Fibroblast of mammary gland (primary cell): ENCODE results near the gene ZNF583.
A peak's percentile ranks its signal among the peaks of the same experiment; 100 is the strongest.

Experiments used
- DNase-seq: peaks from one replicate; pipeline ENCODE4 v3.0.0-alpha.2; 2010; ENCODE audit warnings: low read depth
- H3K4me3 ChIP-seq: 2 replicates; pipeline ENCODE4 v1.5.1; 2011; ENCODE audit warnings: low read depth, mild to moderate bottlenecking, low read length, moderate library complexity; ENCODE audit not compliant: control insufficient read depth
- CTCF ChIP-seq: conservative IDR thresholded peaks from 2 replicates; pipeline ENCODE4 v1.5.1; 2011; ENCODE audit warnings: low read depth, low read length, inconsistent platforms; ENCODE audit not compliant: control insufficient read depth, insufficient read depth

The ZNF583 gene

GRCh38 chr19:56372281-56372680 is 31.9 kb upstream of the ZNF583 start:
- TF ChIP-seq CTCF, result no peak
- no peak overlapping the region for H3K4me3 ChIP-seq
- peak; percentile 35 for DNase-seq

- TF ChIP-seq CTCF, result no peak
- DNase-seq, result no peak
- H3K4me3 ChIP-seq, result no peak overlapping the region
Observed at GRCh38 chr19:56377105-56377924, 26.8 kb upstream of the ZNF583 start.

GRCh38 chr19:56383826-56384605 is 20.1 kb upstream of the ZNF583 start:
- peak; percentile 20 for DNase-seq
- no peak overlapping the region for H3K4me3 ChIP-seq
- TF ChIP-seq CTCF, result no peak

DNA sequence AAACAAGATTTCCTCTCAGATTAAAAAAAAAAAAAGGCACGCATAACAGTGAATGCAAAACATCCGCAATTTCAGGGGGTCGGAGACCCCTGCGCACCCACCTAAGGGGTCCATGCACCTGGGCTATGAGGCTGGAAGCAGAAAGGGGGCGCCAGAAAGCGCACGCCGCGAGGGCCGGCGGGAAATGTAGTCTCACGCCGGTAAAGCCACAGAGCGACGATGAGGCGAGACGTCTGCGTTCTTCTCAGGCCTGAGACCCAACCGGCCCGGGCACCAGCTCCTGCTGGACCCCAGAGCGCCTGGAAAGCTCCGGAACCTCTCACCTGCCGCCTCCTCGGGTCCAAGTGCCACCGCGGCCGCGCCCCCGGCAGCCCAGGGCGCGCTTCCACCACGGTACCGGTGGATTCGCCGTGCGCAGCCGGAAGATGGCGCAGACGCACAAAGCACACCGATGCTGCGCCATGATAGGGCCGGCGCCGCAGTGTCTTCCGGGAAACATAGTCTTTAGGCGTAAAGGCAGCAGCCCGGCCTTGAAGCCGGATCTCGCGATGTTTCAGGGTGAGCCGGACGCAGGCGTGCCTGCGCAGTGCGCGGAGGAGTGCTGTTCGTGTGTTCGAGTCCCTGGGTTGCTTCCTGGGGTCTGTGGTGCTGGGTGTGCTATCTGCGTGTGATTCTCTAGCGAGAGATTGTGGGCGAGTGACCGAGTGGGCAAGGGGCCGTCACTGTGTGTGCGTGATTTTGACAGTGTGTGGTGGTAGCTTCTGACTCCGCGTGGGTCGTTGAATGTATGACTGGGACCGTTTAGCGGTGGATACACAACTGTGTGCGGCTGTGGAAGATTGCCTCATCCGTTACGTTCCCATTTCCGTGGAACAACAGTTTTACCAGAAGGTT is 10.8 kb upstream of the ZNF583 start, which contains the start of gene ZNF582:
Gene ZNF582 (minus strand): TSS at position 416 of the 894 bp plus-strand sequence. CDS start 1,782 bp downstream, outside the sequence.
- peak; percentile 63 for TF ChIP-seq CTCF
- DNase-seq, result peak; percentile 95
- H3K4me3 ChIP-seq, result peak within 1 kb of the TSS; percentile 79

- no peak for DNase-seq
- TF ChIP-seq CTCF, result no peak
- no peak overlapping the region for H3K4me3 ChIP-seq
Observed at GRCh38 chr19:56398809-56399208, 5.3 kb upstream of the ZNF583 start.

DNA sequence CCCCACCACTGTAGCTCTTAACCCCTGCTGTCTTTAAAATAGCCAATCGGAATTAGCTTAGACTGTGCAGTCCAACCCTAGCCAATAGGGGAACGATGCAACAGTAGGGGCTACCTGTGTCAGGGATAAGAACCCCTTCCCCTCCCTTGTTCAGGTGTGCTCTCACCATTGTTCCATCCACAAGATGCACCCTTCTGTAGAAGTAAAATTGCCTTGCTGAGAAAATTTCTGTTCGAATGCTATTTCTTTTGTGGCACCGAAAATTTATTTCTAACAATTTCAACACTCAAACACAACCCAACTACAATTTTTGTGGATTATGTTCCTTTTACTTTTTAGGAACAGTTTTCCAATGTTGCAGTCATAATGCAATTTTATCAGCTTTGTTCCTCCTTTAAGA is 3.6 kb upstream of the ZNF583 start:
- H3K4me3 ChIP-seq, result no peak overlapping the region
- DNase-seq, result no peak
- no peak for TF ChIP-seq CTCF
